NCI-H82 (cell line): ENCODE data around the gene AIDA.
"Not testable (repeated sequence)": the region's sequence is repeated elsewhere in the genome, so short reads cannot be mapped to it uniquely, and the experiment has no call there.

Experiments
- DNase-seq: peaks from one replicate; lab custom pipeline; 2025; lab: John Stamatoyannopoulos, UW

AIDA gene

DNA sequence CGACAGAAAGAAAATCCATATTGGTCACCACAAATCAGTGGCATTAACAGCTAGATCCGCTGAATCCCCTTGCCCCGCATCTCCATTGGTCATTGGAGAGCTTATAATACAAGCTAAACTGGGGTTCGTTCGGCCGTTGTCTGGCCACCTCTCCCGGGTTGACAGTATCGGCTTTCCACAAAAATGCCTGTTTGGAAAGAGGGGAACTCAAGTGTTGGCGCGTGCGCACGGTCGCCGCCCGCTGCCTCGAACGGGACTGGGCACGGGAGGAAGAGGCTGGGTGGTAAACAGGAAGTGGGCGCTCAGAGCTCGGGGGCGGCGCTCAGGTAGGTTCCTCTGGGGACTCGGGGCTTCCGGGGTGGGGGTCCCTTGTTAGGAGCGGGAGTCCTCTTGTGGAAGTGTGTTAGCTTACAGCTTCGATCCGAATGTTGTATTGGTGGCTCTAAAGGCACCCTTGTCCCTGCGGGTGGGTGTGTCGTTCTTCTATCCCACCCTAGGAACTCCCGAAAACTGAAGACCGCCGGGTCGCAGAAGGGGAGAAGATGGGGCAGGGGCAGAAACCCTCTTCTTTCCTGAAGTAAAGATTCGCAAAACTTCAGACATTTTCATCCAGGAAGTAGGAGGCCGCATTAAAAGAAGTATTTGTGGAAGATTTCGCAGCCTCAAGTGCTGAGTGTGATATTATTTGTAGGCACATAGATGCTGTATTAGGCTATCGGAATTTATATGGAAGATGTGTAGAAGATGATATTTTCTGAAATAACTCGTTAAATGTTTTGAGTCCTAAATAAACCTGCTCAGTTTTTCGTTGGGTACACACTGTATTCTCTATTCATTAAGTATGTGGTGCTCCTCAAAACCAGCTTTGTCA is 1.0 kb upstream of the AIDA start:
- DNase-seq, result peak; percentile 99

DNA sequence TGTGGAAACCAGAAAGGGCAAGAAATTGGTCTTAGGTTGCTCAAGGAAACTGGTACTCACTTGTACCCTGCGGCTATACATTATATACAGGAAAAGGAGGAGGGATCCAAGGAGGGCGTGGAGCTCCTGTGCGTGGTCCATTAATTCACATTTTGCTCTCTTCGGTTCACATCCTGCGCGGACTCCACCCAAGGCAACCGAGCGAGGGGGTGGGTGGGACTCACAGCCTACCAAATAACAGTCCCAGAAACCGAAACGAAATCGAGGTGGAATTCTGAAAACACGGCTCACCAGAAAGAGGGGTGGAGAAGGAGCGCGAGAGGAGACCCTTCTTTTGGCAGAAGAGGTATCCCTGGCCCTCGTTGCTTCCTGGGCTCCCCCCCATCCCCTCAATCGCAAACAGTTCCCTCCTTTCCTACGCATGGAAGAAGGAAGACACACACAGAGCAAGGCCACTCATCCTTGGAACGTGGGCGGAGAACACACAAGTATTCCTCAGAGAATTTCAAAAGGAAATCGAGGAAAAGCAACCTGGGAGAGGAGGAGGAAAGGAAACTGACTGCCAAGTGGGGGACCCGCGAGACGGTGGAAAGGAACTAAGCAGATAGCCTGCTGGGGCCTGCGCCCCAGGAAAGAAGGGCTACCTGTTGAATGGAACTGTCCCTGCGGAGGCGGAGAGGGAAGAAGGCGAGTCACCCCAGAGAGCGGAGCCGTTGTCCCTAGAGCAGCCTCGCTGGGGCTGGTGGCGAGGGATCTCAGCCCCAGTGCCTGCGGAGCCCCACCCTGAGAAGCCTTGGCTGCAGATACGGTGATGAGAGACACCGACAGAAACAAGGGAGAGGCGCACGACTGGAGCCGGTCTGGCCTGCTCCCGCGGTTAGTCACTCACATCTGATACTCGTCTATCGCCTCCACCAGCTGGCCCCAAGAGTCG is 705 bp downstream of the AIDA start:
- peak; percentile 75 for DNase-seq

DNA sequence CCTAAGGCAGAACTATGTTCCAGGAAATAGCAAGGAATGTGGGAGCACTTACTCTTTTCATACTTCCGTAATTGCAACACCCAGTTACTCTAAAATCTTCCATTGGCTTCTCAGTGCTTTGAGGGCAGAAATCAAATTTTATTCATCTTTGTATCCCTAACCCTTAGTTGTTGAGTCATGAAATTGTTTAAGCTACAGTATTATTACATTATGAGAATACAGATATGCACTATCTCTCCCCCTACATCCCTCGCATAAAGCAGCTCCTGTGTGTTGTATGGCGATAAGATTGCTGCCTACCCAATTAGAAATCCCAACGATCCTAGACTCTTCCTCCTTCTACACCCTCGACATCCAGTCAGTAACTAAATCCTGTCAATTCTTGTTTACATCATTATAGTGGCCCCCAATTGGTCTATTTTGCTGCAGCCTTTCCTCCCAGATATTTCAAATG is 2.6 kb downstream of the AIDA start:
- no peak for DNase-seq

DNA sequence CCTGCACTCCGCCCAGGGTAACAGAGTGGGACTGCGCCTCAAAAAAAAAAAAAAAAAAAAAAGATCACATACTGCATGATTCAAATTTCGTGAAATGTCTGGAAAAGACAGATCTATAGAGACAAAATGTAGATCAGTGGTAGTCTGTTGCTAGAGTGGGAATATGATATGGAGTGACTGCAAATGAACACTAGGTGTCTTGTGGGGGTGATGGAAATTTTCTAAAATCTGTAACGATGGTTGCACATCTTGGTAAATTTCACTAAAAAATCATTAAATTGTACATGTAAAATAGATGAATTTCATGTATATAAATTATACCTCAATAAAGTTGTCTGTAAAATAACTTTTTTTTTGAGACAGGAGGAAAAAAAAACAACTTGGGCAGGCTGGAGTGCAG is 5.5 kb downstream of the AIDA start:
- no peak for DNase-seq

DNA sequence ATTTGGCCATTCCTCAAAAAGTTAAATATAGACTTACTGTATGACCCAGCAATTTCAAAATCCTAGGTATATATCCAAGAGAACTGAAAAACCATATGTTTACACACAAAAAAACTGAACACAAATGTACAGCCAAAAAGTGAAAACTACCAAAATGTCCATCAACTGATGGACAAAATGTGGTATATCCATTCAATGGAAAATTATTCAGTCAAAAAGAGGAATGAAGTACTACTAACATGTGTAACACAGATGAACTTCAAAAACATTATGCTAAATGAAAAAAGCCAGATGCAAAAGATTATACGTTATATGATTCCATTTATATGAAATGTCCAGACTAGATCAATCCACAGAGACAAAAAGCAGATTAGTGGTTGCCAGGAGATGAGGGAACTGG is 8.0 kb downstream of the AIDA start:
- DNase-seq, result no peak

DNA sequence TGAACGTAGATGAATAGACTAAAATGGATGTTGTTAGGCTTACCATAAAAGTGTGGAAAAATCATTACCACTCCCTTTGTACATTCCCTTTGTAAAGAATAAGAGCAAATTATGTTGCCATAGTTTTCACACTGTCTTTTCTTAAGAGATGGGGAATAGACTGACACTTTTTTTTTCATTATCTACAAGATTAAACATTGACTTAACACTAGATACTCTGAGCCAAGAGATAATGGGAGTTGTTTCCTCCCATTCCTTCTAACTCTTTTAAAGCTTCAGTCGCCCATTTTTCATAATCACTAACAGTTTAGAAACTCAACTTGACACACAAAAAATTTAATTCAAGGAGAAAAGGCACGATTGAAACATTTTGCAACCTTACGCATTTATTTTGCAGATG is 10.1 kb downstream of the AIDA start:
- DNase-seq, result no peak

DNA sequence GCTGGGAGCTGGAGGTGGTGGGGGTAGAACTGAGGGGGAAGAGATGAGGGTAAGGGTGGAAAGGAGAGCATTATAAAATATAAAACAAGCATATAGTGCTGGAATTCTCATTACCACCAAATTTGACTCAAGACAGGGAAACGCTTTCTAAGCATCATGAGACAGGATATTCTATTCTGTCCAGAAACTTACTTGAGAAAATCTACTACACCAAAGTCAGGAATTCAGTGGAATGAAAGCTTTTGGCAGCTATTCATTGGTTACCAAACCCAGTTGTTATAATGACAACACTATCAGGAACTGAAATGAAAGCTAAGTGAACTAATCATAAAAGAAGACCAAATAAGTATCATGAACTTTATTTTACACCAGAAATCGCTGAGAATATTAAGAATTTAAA is 14.5 kb downstream of the AIDA start:
- no peak for DNase-seq

DNA sequence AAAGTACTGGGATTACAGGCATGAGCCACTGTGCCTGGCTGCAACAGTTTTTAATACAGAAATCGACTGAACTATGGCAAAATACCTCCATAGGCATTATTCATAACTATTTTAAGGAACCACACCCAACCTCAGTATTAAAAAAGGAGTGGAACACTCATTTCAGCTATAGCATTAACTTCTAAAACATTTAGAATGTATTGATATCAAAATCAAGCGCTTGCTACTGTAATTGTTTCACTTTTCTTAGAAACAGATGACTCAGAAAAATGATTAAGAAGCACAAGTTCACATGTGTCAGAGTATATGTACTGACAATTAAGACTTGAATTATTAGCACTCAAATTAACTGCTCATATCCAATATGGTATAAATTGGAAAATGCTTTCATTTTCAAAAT is 15.1 kb downstream of the AIDA start:
- DNase-seq, result no peak

DNA sequence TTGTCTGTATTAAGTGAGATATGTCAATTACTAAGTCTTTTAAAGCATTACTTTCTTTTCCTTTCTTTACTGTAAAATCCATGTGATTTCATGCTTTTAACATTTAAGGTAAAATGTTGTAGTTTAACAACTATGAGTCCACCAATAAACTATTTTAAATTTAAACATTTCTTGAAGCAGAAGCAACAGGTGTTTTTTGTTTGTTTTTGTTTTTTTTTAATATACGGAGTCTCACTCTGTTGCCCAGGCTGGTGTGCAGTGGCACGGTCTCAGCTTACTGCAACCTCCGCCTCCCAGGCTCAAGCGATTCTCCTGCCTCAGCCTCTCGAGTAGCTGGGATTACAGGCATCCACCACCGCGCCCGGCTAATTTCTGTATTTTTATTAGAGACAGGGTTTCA is 15.6 kb downstream of the AIDA start:
- DNase-seq, result no peak

DNA sequence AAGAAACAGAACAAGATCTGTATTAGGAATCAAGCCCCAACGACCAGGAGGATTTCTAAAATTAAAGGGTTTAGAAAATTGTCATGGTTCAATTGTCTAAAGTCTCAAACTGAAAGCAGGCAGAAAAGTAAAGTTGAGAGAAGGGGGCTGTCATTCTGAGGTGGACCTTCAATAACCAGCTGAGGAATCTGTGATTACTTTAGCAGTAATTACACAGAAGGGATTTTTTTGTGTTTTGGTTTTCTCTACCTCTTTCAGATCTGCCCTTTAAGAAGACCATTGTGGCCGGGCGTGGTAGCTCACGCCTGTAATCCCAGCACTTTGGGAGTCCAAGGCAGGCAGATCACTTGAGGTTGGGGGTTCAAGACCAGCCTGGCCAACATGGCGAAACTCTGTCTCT is 17.4 kb downstream of the AIDA start:
- no peak for DNase-seq

DNA sequence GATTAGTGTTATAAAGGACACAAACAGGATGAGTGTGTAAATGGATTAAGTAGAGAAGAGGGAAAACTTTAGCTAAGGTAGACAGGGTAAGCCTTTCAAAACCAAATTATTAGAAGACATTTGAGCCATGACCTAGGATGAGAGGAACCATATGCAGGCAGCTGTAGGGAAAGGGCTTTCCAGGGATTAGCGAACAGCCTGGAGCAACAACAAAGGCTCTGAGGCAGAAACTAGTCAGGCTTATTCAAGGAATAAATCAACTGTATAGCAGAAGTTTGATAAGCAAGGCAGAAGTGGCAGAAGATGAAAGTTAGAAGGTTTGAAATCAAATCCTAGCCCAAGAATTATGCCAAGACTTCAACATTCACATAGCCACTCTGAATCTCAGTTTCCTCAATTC is 21.3 kb downstream of the AIDA start:
- DNase-seq, result peak; percentile 94

DNA sequence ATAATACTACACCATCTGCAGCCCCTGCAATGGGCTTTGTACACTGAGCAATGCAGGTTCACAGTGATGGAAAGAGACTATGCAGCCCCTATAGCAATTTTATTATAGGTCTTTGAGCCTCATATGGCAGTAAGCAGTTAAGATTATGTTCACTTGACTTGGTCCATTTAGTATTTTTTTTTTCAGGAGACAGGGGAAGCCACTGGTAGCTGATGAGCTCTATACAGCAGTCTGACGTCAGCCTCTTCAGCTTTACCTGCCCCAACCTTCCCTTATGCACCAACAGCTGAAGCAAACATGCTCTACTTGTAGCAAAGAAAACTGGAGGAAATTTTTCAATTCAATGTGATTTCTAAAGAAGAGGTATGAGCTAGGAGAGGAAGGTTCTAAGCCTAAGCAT is 32.2 kb downstream of the AIDA start:
- DNase-seq, result no peak

DNA sequence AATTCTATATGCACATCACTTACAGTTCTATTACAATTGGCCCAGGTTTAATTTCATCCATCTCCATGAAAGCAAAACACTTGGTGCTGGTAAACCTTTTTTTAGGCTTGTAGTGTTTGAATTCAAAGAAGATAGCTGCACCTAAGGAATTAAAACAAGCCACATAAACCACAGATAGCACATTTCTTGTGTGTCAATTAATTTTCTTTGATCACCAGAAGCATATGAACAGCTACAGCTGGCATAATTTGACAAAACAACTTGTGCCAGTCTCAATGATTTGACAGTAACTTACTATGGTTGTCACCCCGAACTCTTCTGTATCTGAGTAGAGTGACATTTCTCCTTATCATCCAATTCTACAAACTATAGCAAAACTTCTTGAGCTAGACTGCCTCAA is 42.2 kb downstream of the AIDA start:
- DNase-seq, result no peak

DNA sequence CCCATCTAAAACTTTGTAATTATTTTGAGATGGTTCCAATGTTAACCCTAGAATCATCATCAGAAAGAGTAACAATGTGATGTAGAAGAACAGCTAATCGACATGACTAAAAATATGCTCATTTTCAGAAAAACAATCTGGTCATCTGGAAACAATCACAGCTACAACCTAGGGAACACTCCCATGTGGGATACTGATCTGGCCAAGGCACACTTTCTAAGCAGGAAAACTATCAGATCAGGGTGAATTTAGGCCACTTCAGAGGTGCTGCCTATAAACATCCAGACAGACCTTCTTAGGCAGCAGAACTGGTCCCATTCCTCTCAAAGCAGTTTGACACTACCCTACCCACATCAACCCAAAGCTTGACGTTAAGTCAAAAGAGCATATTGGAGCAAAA is 43.2 kb downstream of the AIDA start:
- DNase-seq, result not testable (repeated sequence)

DNA sequence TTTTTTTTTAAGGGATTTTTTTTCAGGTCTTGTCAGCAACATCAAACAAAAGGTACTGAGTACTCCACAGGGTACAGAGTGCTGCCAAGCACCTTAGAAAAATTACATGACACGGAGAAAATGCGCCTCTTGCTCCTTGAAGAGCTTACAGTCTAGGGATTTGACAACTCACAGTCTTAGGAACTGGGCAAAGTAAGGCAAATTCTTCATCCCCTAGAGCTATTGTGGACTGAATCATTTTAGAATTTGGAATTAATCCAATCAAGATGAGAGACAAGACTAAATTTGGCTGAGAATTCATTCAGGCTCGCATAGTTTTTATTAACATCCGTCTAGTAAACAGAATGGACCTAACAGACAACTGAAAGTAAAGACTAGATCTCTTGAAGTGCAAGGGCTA is 44.1 kb downstream of the AIDA start:
- not testable (repeated sequence) for DNase-seq

DNA sequence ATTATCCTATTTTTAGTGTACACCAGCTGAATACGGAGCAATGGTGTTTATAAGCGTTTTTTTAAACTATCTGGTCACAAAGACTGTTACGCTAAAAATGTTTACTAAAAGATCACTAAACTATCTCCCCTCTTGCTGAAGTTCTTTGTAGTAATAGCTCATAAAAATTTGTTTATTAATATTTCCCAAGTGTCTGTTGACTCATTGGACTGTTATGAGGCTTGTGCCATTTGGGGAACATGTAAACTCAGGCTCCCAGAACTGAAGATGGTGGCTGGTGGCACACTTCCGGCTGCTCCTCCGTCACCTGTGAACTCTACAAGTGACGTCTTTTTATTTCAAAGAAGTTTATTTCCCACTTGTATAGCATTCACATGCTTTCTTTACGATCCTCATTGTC is 46.3 kb downstream of the AIDA start:
- DNase-seq, result no peak

DNA sequence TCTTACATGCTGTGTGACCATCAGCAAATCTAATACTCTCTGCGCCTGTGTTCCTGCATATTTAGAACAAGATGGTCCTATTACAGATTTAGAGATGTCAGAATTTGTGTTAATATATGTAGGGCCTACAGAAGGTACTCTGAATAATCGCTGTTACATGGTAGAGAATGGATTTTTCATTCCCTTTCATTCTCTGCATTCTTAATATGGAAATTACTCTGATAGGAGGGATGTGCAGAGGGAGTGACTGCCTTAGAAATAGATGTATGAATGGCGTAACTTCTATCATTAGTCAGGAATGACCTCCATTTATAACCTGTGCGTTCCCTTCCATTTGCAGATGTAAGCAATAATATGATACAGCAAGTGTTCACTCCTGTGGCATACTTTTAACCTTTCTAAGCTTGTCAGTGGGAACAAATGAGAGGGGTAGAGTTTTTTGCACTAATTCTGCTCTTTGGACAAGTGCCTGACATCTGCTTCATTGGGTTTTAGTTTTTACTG is 48.8 kb downstream of the AIDA start:
- DNase-seq, result no peak

DNA sequence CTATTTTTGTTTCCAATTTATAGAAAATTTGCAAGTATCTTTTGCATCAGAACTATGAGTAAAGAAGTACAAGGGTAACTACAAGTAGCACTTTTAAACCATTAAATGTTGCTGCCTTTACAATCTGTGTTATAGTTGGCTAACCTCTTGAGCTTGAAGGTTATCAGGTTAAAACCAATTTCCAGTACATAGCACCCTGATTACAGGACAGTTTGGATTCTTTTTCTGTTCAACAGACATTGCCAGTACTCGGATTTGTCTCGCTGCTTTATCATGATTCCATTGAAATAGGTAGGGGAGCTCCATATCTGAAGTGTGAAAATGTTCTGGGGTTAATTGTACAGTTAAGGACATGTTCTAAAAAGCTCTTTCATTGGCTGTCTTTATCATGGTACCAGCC is 54.4 kb downstream of the AIDA start:
- no peak for DNase-seq

DNA sequence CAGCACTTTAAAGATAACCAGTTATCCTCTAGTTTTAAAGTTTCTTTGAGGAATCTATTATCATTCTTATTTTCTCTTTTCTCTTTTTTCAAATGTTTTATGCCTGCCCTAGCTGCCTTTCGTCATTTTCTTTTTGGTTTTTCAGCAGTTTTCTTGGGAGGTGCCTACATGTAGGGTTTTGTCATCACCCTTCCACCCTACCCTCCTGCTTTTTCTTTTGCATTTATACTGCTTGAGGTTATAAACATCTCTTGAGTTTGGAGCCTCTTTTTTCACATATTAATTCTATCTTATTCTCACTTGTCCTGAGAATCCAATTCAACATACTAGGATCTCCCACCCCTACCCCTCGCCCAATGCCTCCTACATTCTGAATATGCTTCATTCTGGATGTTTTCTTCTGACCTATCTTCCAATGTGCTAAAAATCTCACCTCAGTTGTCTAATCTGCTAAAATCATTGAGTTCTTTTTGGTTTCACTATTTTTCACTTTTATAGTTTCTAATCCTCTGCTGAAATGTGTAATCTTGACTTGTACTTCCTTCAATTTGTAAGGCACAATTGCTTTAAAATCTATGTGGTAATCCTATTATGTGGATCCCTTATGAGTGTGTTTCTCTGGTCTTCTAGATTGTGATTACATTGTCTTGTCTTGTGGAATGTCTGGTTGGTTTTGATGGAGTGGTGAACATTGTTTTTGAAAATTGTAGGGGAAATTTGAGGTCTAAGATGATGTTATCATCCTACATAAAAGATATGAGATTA is 55.7 kb downstream of the AIDA start:
- no peak for DNase-seq

DNA sequence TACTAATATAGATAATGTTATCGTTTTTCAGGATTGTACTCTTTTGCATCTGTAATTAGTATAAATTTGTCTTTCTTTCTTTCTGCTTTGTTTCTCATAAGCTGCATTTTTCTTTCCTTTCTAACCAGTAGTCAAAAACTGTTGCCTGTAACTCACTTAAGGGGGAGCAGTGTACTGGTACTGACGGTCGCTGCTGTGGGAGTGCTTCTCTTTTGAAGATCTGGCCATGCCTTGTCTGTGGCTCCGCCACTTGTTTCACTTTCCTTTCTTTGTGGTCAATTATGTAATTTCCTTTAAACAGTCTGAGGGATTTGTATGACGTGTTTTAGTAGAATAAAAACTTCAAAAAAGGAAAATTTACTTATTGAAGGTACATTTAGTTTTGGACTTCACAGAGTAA is 57.4 kb downstream of the AIDA start:
- DNase-seq, result no peak

DNA sequence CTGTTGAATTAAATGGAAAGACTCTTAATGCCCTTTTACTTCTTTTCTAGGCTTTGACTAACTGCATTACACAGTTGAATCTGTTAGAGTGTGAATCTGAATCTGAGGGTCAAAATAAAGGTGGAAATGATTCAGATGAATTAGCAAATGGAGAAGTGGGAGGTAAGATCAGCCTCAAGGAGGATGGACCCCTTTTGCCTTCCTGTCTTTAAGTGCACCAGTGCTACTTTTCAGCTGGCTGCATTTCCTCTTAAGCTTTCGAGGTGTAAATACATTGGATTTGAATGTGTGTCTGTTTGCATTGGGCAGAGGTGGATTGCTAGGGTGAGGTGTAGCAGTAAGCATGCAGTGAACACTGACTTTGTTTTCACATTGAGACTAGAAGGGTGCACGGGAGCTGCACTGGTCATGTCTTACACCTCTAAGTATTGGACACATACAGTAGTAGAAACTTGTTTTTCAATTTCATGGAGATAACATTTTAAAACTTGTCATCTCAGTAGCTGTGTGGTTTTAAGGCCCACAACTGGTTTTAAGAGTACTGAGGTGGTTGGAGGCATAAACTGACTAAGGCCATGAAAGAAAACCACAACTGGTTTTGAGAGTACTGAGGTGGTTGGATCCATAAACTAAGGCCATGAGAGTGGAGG is 59.0 kb downstream of the AIDA start:
- DNase-seq, result no peak

DNA sequence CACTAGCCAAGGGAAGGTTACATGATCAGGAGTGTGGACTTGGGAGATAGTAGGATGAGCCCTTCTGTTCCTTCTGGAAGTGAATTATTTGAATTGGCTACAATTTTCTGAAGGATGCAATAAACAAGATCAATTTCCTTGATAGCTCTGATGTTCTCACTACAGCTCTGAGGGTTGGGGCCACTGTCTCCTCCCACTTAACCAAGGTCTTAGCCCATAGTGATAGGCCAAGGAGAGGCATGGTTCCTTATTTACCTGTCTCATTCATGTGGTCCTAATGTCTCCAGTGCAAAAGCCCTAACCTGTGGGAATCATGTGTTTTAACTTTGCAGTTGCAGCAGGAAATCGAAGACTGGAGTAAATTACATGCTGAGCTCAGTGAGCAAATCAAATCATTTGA is 59.6 kb downstream of the AIDA start:
- no peak for DNase-seq
